Body of pancreas (tissue), 4 donors: Measurements from ENCODE around the gene ARF6.
A peak's percentile ranks its signal among the peaks of the same experiment; 100 is the strongest.

Source experiments
- POLR2A ChIP-seq, 3 donors: fragments of 450-650 bp; IDR thresholded peaks; one replicate each; pipeline ENCODE4 v1.6.1; 2016; ENCODE audit warnings: antibody characterized with exemption in 3 of 3, mild to moderate bottlenecking in 2 of 3
- TF ChIP-seq, protein P1 (sequence below), 7 experiments: fragments of 450-650 bp in 4 of 7; fragments of 200-600 bp in 3 of 7; sonication (generic) in 3 of 7; IDR thresholded peaks; one replicate each; pipeline ENCODE4 v1.5.1; 2016 to 2019; ENCODE audit warnings: antibody characterized with exemption in 7 of 7

DNA sequence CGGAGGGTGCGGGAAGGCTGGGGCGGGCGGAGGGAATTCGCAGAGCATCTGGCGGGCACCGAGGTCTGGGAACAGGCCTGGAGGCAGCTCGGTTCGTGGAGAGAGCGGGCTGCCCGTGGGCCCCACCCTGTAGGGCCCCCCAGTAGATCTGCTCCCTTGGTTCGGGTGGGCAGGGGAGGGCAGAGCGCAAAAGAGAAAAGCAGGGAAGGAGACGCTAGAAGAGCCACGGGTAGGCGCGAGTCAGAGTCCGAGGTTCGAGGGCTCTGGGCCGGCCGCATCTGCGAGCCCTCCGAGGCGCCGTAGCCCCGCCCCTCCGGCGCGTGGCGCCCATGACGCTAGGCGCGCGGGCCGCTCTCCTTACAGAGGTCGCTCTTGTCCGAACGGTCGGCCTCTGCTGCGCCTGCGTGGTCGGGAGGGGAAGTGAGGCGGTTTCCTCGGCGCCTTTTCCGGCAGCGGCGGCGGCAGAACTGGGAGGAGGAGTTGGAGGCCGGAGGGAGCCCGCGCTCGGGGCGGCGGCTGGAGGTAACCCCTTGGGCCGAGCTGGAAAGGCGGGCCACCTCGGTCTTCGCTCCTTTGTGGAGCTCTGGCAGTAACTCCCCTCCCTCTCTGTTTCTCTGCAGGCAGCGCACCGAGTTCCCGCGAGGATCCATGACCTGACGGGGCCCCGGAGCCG, at the start of gene ARF6:
- TF ChIP-seq, protein P1, sequence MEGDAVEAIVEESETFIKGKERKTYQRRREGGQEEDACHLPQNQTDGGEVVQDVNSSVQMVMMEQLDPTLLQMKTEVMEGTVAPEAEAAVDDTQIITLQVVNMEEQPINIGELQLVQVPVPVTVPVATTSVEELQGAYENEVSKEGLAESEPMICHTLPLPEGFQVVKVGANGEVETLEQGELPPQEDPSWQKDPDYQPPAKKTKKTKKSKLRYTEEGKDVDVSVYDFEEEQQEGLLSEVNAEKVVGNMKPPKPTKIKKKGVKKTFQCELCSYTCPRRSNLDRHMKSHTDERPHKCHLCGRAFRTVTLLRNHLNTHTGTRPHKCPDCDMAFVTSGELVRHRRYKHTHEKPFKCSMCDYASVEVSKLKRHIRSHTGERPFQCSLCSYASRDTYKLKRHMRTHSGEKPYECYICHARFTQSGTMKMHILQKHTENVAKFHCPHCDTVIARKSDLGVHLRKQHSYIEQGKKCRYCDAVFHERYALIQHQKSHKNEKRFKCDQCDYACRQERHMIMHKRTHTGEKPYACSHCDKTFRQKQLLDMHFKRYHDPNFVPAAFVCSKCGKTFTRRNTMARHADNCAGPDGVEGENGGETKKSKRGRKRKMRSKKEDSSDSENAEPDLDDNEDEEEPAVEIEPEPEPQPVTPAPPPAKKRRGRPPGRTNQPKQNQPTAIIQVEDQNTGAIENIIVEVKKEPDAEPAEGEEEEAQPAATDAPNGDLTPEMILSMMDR (IDR thresholded peaks at IDR 0.05), result peak in 2 of 7 experiments; percentile 38 to 42
- peak; percentile 92 to 97 (median 96) for TF ChIP-seq POLR2A (IDR thresholded peaks at IDR 0.05)
